ENCODE data around the gene NPSR1.
"Not testable (repeated sequence)": the region's sequence is repeated elsewhere in the genome, so short reads cannot be mapped to it uniquely, and the experiment has no call there.

The NPSR1 gene

GRCh38 chr7:34838329-34838728 is 180.3 kb downstream of the NPSR1 start:
- peak; percentile 10 to 58 for DNase-seq

- no peak for DNase-seq
Measured at GRCh38 chr7:34839645-34840044, 181.6 kb downstream of the NPSR1 start.

- no peak for DNase-seq
Measured at GRCh38 chr7:34840176-34840785, 182.3 kb downstream of the NPSR1 start.

GRCh38 chr7:34841326-34841725 is 183.3 kb downstream of the NPSR1 start:
- DNase-seq, result no peak

- DNase-seq, result no peak
Measured at GRCh38 chr7:34842782-34843181, 184.8 kb downstream of the NPSR1 start.

- no peak for DNase-seq
Measured at GRCh38 chr7:34844406-34844805, 186.4 kb downstream of the NPSR1 start.

GRCh38 chr7:34844936-34845665 is 187.1 kb downstream of the NPSR1 start:
- DNase-seq, result no peak

- DNase-seq, result no peak
Measured at GRCh38 chr7:34845666-34846361, 187.8 kb downstream of the NPSR1 start.

GRCh38 chr7:34846976-34847375 is 189.0 kb downstream of the NPSR1 start:
- no peak for DNase-seq

GRCh38 chr7:34848670-34849069 is 190.7 kb downstream of the NPSR1 start:
- DNase-seq, result no peak

- no peak for DNase-seq
Measured at GRCh38 chr7:34849163-34849960, 191.3 kb downstream of the NPSR1 start.

- DNase-seq, result no peak
Measured at GRCh38 chr7:34849986-34850385, 192.0 kb downstream of the NPSR1 start.

GRCh38 chr7:34850681-34851080 is 192.7 kb downstream of the NPSR1 start:
- no peak for DNase-seq

- DNase-seq, result no peak
Measured at GRCh38 chr7:34851431-34851830, 193.4 kb downstream of the NPSR1 start.

- DNase-seq, result not testable (repeated sequence)
Measured at GRCh38 chr7:34858444-34858843, 200.4 kb downstream of the NPSR1 start.

- DNase-seq, result not testable (repeated sequence)
Measured at GRCh38 chr7:34859281-34859680, 201.3 kb downstream of the NPSR1 start.

- not testable (repeated sequence) for DNase-seq
Measured at GRCh38 chr7:34866222-34866621, 208.2 kb downstream of the NPSR1 start.

GRCh38 chr7:34867341-34867740 is 209.3 kb downstream of the NPSR1 start:
- DNase-seq, result not testable (repeated sequence)

GRCh38 chr7:34868602-34869001 is 210.6 kb downstream of the NPSR1 start:
- not testable (repeated sequence) for DNase-seq

- no peak for DNase-seq
Measured at GRCh38 chr7:34869057-34869456, 211.0 kb downstream of the NPSR1 start.

GRCh38 chr7:34870041-34870440 is 212.0 kb downstream of the NPSR1 start:
- DNase-seq, result not testable (repeated sequence)

GRCh38 chr7:34874329-34874728 is 216.3 kb downstream of the NPSR1 start:
- DNase-seq, result not testable (repeated sequence)

- DNase-seq, result peak in 1 of 2 experiments; percentile 20
Measured at GRCh38 chr7:34875481-34875880, 217.5 kb downstream of the NPSR1 start.

Measured in NCI-H2081 (cell line).